OCI-LY3 (cell line): ENCODE data around the gene RAD21L1.

Source experiments
- H2AFZ ChIP-seq: fragments of 200-600, 300-600 bp; shearing (Covaris generic); 2 replicates; pipeline ENCODE4 v1.6.0; 2014; ENCODE audit warnings: antibody characterized with exemption, low read depth, low read length
- H3K27ac ChIP-seq: fragments of 200-600, 300-600 bp; sonication (generic); 2 replicates; pipeline ENCODE4 v1.5.1; 2014; ENCODE audit warnings: mild to moderate bottlenecking, low read length, moderate library complexity, mixed read lengths
- H3K27me3 ChIP-seq: fragments of 200-600, 300-600 bp; sonication (generic); 2 replicates; pipeline ENCODE4 v1.6.1; 2014; ENCODE audit warnings: low read depth, low read length, mixed read lengths
- H3K36me3 ChIP-seq: fragments of 200-600, 300-600 bp; sonication (generic); replicated peaks from 2 replicates; pipeline ENCODE3; 2014; ENCODE audit warnings: low read depth, low read length, mixed read lengths
- H3K4me1 ChIP-seq: fragments of 300-600, 200-600 bp; sonication (generic); 2 replicates; pipeline ENCODE4 v1.6.1; 2014; ENCODE audit warnings: low read length, mixed read lengths
- H3K4me2 ChIP-seq: fragments of 200-600, 300-600 bp; sonication (generic); 2 replicates; pipeline ENCODE4 v1.6.1; 2014; ENCODE audit warnings: low read length, mixed read lengths
- H3K4me3 ChIP-seq: fragments of 300-600, 200-600 bp; sonication (generic); 2 replicates; pipeline ENCODE4 v1.5.1; 2014; ENCODE audit warnings: antibody characterized with exemption, mild to moderate bottlenecking, low read length, moderate library complexity
- H3K79me2 ChIP-seq: fragments of 300-600, 200-600 bp; shearing (Covaris generic); 2 replicates; pipeline ENCODE4 v1.6.1; 2014; ENCODE audit warnings: mild to moderate bottlenecking, low read length, mixed read lengths
- H3K9ac ChIP-seq: fragments of 300-600, 200-600 bp; shearing (Covaris generic); 2 replicates; pipeline ENCODE4 v1.6.0; 2014; ENCODE audit warnings: mild to moderate bottlenecking, low read length, moderate library complexity
- H3K9me3 ChIP-seq: fragments of 200-600, 300-600 bp; shearing (Covaris generic); 2 replicates; pipeline ENCODE4 v1.6.1; 2014; ENCODE audit warnings: low read length, mixed read lengths; ENCODE audit not compliant: insufficient read depth
- H4K20me1 ChIP-seq: fragments of 200-600, 300-600 bp; sonication (generic); 2 replicates; pipeline ENCODE4 v1.6.1; 2016; ENCODE audit warnings: low read length, mixed read lengths; ENCODE audit not compliant: insufficient read depth
- CTCF ChIP-seq: fragments of 200-600, 300-600 bp; sonication (generic); IDR thresholded peaks from 2 replicates; pipeline ENCODE4 v1.5.1; 2014; ENCODE audit warnings: antibody characterized with exemption, low read length, low read depth
- EZH2phosphoT487 ChIP-seq: fragments of 200-600 bp; shearing (Covaris generic); IDR thresholded peaks from 2 replicates; pipeline ENCODE4 v1.6.1; 2018; ENCODE audit warnings: antibody characterized with exemption, mixed run types, low read depth

Gene RAD21L1

GRCh38 chr20:1191299-1191698 lies 34.5 kb upstream of the RAD21L1 start:
- Histone ChIP-seq H3K79me2 (no peaks in the 10 kb centered on the region), H4K20me1 (no peaks in the 10 kb centered on the region), H3K9me3 (no peaks in the 10 kb centered on the region), H2AFZ (no peak overlapping the region), H3K4me1 (no peaks in the 10 kb centered on the region), H3K27me3 (no peaks in the 10 kb centered on the region), H3K27ac (no peak overlapping the region), H3K4me2 (no peak overlapping the region), H3K36me3 (no peaks in the 10 kb centered on the region), H3K4me3 (no peak overlapping the region), H3K9ac (no peak overlapping the region)
- TF ChIP-seq EZH2phosphoT487: no peak
- no peak for TF ChIP-seq CTCF

DNA sequence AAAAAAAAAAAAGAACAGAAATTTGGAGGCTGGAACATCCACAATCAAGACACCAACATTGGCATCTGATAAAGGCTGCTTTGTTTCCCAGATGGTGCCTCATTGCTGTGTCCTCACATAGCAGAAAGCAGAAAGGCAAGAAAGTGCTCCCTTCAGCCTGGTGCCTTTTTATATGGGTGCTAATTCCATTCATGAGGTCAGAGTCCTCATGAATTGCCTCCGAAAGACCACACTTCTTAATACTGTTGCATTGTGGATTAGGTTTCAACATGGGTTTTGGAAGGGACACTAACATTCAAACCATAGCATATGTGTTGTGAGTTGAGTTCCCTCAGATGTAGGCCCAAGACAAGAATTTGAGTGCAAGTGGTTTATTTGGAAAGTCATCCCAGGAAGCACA lies 30.6 kb upstream of the RAD21L1 start:
- Histone ChIP-seq H2AFZ (no peak overlapping the region), H3K27me3 (peaks cover under 1% of the 10 kb centered on the region; the same call in 1 of the 2 replicates), H3K9me3 (no peaks in the 10 kb centered on the region), H4K20me1 (no peaks in the 10 kb centered on the region), H3K4me1 (no peaks in the 10 kb centered on the region), H3K36me3 (no peaks in the 10 kb centered on the region), H3K27ac (no peak overlapping the region), H3K4me2 (no peak overlapping the region), H3K9ac (no peak overlapping the region), H3K79me2 (no peaks in the 10 kb centered on the region), H3K4me3 (no peak overlapping the region)
- TF ChIP-seq EZH2phosphoT487 (no peak), CTCF (no peak)

DNA sequence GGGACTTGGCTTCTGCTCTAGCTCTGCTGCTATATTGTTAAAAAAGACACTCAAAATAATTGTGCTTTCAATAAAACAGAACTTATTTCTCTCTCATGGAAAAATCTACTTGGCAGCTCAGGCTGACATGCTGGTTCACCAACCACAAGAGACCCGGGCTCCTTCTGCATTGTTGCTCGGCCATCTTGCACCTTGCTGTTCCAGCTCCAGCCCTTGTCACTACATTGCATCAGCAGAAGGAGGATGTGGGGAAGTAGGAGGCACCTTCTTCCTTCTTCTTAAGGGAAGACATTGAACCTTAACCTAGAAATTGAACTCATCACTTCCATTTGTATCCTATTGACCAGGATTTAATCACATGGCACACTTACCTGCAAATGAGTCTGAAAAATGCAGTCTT lies 29.2 kb upstream of the RAD21L1 start:
- Histone ChIP-seq H3K27ac (no peak overlapping the region), H3K9ac (no peak overlapping the region), H4K20me1 (no peaks in the 10 kb centered on the region), H3K4me2 (no peak overlapping the region), H3K79me2 (no peaks in the 10 kb centered on the region), H3K27me3 (peaks cover 3% of the 10 kb centered on the region; the same call in 1 of the 2 replicates), H3K4me3 (no peak overlapping the region), H2AFZ (no peak overlapping the region), H3K36me3 (no peaks in the 10 kb centered on the region), H3K9me3 (no peaks in the 10 kb centered on the region), H3K4me1 (no peaks in the 10 kb centered on the region)
- TF ChIP-seq CTCF (no peak), EZH2phosphoT487 (no peak)

- H3K4me2 ChIP-seq: no peak overlapping the region
- no peak overlapping the region for H2AFZ ChIP-seq
- H3K9me3 ChIP-seq: no peaks in the 10 kb centered on the region
- no peaks in the 10 kb centered on the region for H3K36me3 ChIP-seq
- no peaks in the 10 kb centered on the region for H3K79me2 ChIP-seq
- H3K9ac ChIP-seq: no peak overlapping the region
- H3K27me3 ChIP-seq: peaks cover 3% of the 10 kb centered on the region; the same call in 1 of the 2 replicates
- no peaks in the 10 kb centered on the region for H4K20me1 ChIP-seq
- no peak overlapping the region for H3K4me3 ChIP-seq
- H3K4me1 ChIP-seq: no peaks in the 10 kb centered on the region
- no peak for TF ChIP-seq EZH2phosphoT487
- no peak for TF ChIP-seq CTCF
- no peak overlapping the region for H3K27ac ChIP-seq
Measured at GRCh38 chr20:1197801-1198200, 28.0 kb upstream of the RAD21L1 start.
